SK-N-SH treated with all-trans-retinoic acid at 6 μM for 48 hours (cell line): ENCODE results near the gene CHEK1.
"Not testable (repeated sequence)": the region's sequence is repeated elsewhere in the genome, so short reads cannot be mapped to it uniquely, and the experiment has no call there.

ENCODE experiments used
- CREB5 ChIP-seq: fragments of 250-450 bp; sonication (Bioruptor Pico); IDR thresholded peaks from 2 replicates; pipeline ENCODE4 v1.5.1; 2020; ENCODE audit warnings: low read depth, mild to moderate bottlenecking, moderate library complexity
- RARB ChIP-seq: fragments of 250-450 bp; sonication (Bioruptor Pico); IDR thresholded peaks from 2 replicates; pipeline ENCODE4 v1.8.0; 2021; ENCODE audit warnings: mild to moderate bottlenecking, moderate library complexity
- ZFP3 ChIP-seq: fragments of 250-450 bp; sonication (Bioruptor Pico); IDR thresholded peaks from 2 replicates; pipeline ENCODE4 v1.5.0; 2020; ENCODE audit warnings: mild to moderate bottlenecking, moderate library complexity

- not testable (repeated sequence) for TF ChIP-seq RARB; ZFP3 (CRISPR knock-in tag); CREB5 (CRISPR knock-in tag)
These were observed 47.8 kb upstream of the CHEK1 start for GRCh38 chr11:125577181-125577580.
